ENCODE data around the gene LRRC49. TPM values are rescaled to one million over a fixed set of nuclear protein-coding genes. Genes with fewer than 3 reads are reported as not detected.
"Not testable (repeated sequence)": the region's sequence is repeated elsewhere in the genome, so short reads cannot be mapped to it uniquely, and the experiment has no call there.

Gene LRRC49
- total RNA-seq, 4 donors from 2014 or later, result 3.3 to 12.6 (median 3.6) TPM

GRCh38 chr15:71011503-71012155 lies 119.0 kb downstream of the LRRC49 start:
- Histone ChIP-seq H3K27ac (no peak overlapping the region), H3K4me3 (no peak overlapping the region), H3K9me3 (no peaks in the 10 kb centered on the region), H3K36me3 (no peaks in the 10 kb centered on the region), H3K4me1 (no peaks in the 10 kb centered on the region), H3K27me3 (no peaks in the 10 kb centered on the region)
- TF ChIP-seq CTCF (IDR thresholded peaks at IDR 0.05) (peak; percentile 51 to 65), POLR2AphosphoS5 (IDR thresholded peaks at IDR 0.05) (no peak)
- 86% methylated on average over 1 of the region's 1 CpG for WGBS
- DNase-seq (ENCODE audit: low spot score in 2 of 2), result no peak

GRCh38 chr15:71013446-71013845 lies 120.8 kb downstream of the LRRC49 start:
- no peaks in the 10 kb centered on the region for H3K27me3 ChIP-seq
- no peaks in the 10 kb centered on the region for H3K4me1 ChIP-seq
- no peak overlapping the region for H3K4me3 ChIP-seq
- no peak overlapping the region for H3K27ac ChIP-seq
- no peak for DNase-seq (ENCODE audit: low spot score in 2 of 2)
- 87% methylated on average over 2 of the region's 2 CpGs for WGBS
- no peaks in the 10 kb centered on the region for H3K9me3 ChIP-seq
- TF ChIP-seq POLR2AphosphoS5 (IDR thresholded peaks at IDR 0.05) (no peak), POLR2A (IDR thresholded peaks at IDR 0.05) (no peak), CTCF (IDR thresholded peaks at IDR 0.05) (no peak), EP300 (IDR thresholded peaks at IDR 0.05) (no peak)
- H3K36me3 ChIP-seq, result no peaks in the 10 kb centered on the region

- WGBS, result 93% methylated on average over 8 of the region's 8 CpGs
- H3K4me1 ChIP-seq, result no peaks in the 10 kb centered on the region
- no peak for TF ChIP-seq POLR2AphosphoS5 (IDR thresholded peaks at IDR 0.05)
- no peak for TF ChIP-seq EP300 (IDR thresholded peaks at IDR 0.05)
- no peak for TF ChIP-seq CTCF (IDR thresholded peaks at IDR 0.05)
- no peak for TF ChIP-seq POLR2A (IDR thresholded peaks at IDR 0.05)
- no peaks in the 10 kb centered on the region for H3K27me3 ChIP-seq
- no peaks in the 10 kb centered on the region for H3K36me3 ChIP-seq
- H3K4me3 ChIP-seq, result no peak overlapping the region
- H3K27ac ChIP-seq, result no peak overlapping the region
- H3K9me3 ChIP-seq, result no peaks in the 10 kb centered on the region
- no peak for DNase-seq (ENCODE audit: low spot score in 2 of 2)
Measured at GRCh38 chr15:71015342-71015741, 122.7 kb downstream of the LRRC49 start.

GRCh38 chr15:71031232-71031631 lies 138.6 kb downstream of the LRRC49 start:
- not testable (repeated sequence) for H3K27me3 ChIP-seq; H3K9me3 ChIP-seq; H3K36me3 ChIP-seq; H3K27ac ChIP-seq; H3K4me1 ChIP-seq; H3K4me3 ChIP-seq; DNase-seq (ENCODE audit: low spot score in 2 of 2)
- no CpG with 5 or more reads among the region's 4 CpGs for WGBS

GRCh38 chr15:71035478-71035877 lies 142.9 kb downstream of the LRRC49 start:
- H3K27ac ChIP-seq; H3K9me3 ChIP-seq; H3K36me3 ChIP-seq; H3K4me3 ChIP-seq; DNase-seq (ENCODE audit: low spot score in 2 of 2); H3K4me1 ChIP-seq; H3K27me3 ChIP-seq: not testable (repeated sequence)
- 96% methylated on average over 1 of the region's 1 CpG for WGBS

GRCh38 chr15:71042356-71042922 lies 149.8 kb downstream of the LRRC49 start:
- 79% methylated on average over 3 of the region's 3 CpGs for WGBS
- Histone ChIP-seq H3K27me3 (no peaks in the 10 kb centered on the region), H3K4me3 (no peak overlapping the region), H3K9me3 (no peaks in the 10 kb centered on the region), H3K27ac (no peak overlapping the region), H3K36me3 (no peaks in the 10 kb centered on the region), H3K4me1 (peaks cover 5% of the 10 kb centered on the region)
- TF ChIP-seq POLR2A (IDR thresholded peaks at IDR 0.05), result no peak
- TF ChIP-seq EP300 (IDR thresholded peaks at IDR 0.05), result no peak
- TF ChIP-seq CTCF (IDR thresholded peaks at IDR 0.05), result no peak
- no peak for TF ChIP-seq POLR2AphosphoS5 (IDR thresholded peaks at IDR 0.05)
- DNase-seq (ENCODE audit: low spot score in 2 of 2), result no peak
